HUES48 (cell line): Measurements from ENCODE around the gene TMEM220.

ENCODE experiments used
- H3K27ac ChIP-seq: one replicate; pipeline ENCODE4 v1.7.0; 2013; ENCODE audit warnings: low read depth, low read length, inconsistent platforms
- H3K27me3 ChIP-seq: 2 replicates; pipeline ENCODE4 v1.6.1; 2013; ENCODE audit warnings: mild to moderate bottlenecking, low read length; ENCODE audit not compliant: control insufficient read depth, insufficient read depth
- H3K36me3 ChIP-seq: 2 replicates; pipeline ENCODE4 v1.6.1; 2013; ENCODE audit warnings: low read length; ENCODE audit not compliant: control insufficient read depth, insufficient read depth
- H3K4me1 ChIP-seq: 2 replicates; pipeline ENCODE4 v1.6.1; 2013; ENCODE audit warnings: mild to moderate bottlenecking, low read length; ENCODE audit not compliant: control insufficient read depth, insufficient read depth
- H3K4me3 ChIP-seq: 2 replicates; pipeline ENCODE4 v1.5.1; 2013; ENCODE audit warnings: mild to moderate bottlenecking, low read depth, low read length
- H3K9ac ChIP-seq: 2 replicates; pipeline ENCODE4 v1.6.1; 2013; ENCODE audit warnings: mild to moderate bottlenecking, low read depth, low read length, moderate library complexity
- H3K9me3 ChIP-seq: 2 replicates; pipeline ENCODE4 v1.6.1; 2013; ENCODE audit warnings: low read length; ENCODE audit not compliant: control insufficient read depth, insufficient read depth

Gene TMEM220

GRCh38 chr17:10769840-10770239 lies 40.0 kb upstream of the TMEM220 start:
- H3K4me1 ChIP-seq = no peaks in the 10 kb centered on the region
- no peak overlapping the region for H3K27ac ChIP-seq
- no peaks in the 10 kb centered on the region for H3K9me3 ChIP-seq
- H3K36me3 ChIP-seq = no peaks in the 10 kb centered on the region
- no peak overlapping the region for H3K4me3 ChIP-seq
- no peak overlapping the region for H3K9ac ChIP-seq
- H3K27me3 ChIP-seq = no peaks in the 10 kb centered on the region

GRCh38 chr17:10768750-10769251 lies 39.0 kb upstream of the TMEM220 start:
- Histone ChIP-seq H3K27ac (no peak overlapping the region), H3K9me3 (no peaks in the 10 kb centered on the region), H3K4me1 (no peaks in the 10 kb centered on the region), H3K27me3 (no peaks in the 10 kb centered on the region), H3K4me3 (no peak overlapping the region), H3K9ac (no peak overlapping the region), H3K36me3 (no peaks in the 10 kb centered on the region)

- Histone ChIP-seq H3K4me1 (no peaks in the 10 kb centered on the region), H3K36me3 (no peaks in the 10 kb centered on the region), H3K27me3 (no peaks in the 10 kb centered on the region)
Measured at GRCh38 chr17:10767232-10767631, 37.4 kb upstream of the TMEM220 start.

GRCh38 chr17:10762037-10762436 lies 32.2 kb upstream of the TMEM220 start:
- Histone ChIP-seq H3K9ac (no peak overlapping the region), H3K27ac (no peak overlapping the region), H3K4me3 (no peak overlapping the region), H3K9me3 (no peaks in the 10 kb centered on the region), H3K36me3 (no peaks in the 10 kb centered on the region), H3K27me3 (no peaks in the 10 kb centered on the region), H3K4me1 (no peaks in the 10 kb centered on the region)

More at GRCh38 chr17:10767232-10767631, 37.4 kb upstream of the TMEM220 start:
- Histone ChIP-seq H3K9me3 (no peaks in the 10 kb centered on the region), H3K4me3 (no peak overlapping the region), H3K9ac (no peak overlapping the region), H3K27ac (no peak overlapping the region)

GRCh38 chr17:10761281-10761680 lies 31.5 kb upstream of the TMEM220 start:
- H3K27ac ChIP-seq = no peak overlapping the region
- H3K4me3 ChIP-seq = no peak overlapping the region
- no peak overlapping the region for H3K9ac ChIP-seq
- H3K36me3 ChIP-seq = no peaks in the 10 kb centered on the region
- peaks cover 5% of the 10 kb centered on the region for H3K4me1 ChIP-seq
- no peaks in the 10 kb centered on the region for H3K9me3 ChIP-seq
- H3K27me3 ChIP-seq = no peaks in the 10 kb centered on the region

- no peak overlapping the region for H3K9ac ChIP-seq
- no peaks in the 10 kb centered on the region for H3K36me3 ChIP-seq
- no peak overlapping the region for H3K27ac ChIP-seq
- no peaks in the 10 kb centered on the region for H3K9me3 ChIP-seq
- H3K4me1 ChIP-seq = peaks cover 21% of the 10 kb centered on the region
- no peak overlapping the region for H3K4me3 ChIP-seq
- H3K27me3 ChIP-seq = no peaks in the 10 kb centered on the region
Measured at GRCh38 chr17:10758062-10758461, 28.2 kb upstream of the TMEM220 start.

- no peak overlapping the region for H3K4me3 ChIP-seq
- no peaks in the 10 kb centered on the region for H3K9me3 ChIP-seq
- no peak overlapping the region for H3K27ac ChIP-seq
- H3K4me1 ChIP-seq = peaks cover 21% of the 10 kb centered on the region
- no peak overlapping the region for H3K9ac ChIP-seq
- no peaks in the 10 kb centered on the region for H3K27me3 ChIP-seq
- H3K36me3 ChIP-seq = no peaks in the 10 kb centered on the region
Measured at GRCh38 chr17:10757647-10758046, 27.8 kb upstream of the TMEM220 start.

GRCh38 chr17:10757067-10757466 lies 27.2 kb upstream of the TMEM220 start:
- no peak overlapping the region for H3K27ac ChIP-seq
- no peak overlapping the region for H3K4me3 ChIP-seq
- no peaks in the 10 kb centered on the region for H3K9me3 ChIP-seq
- H3K27me3 ChIP-seq = no peaks in the 10 kb centered on the region
- H3K36me3 ChIP-seq = no peaks in the 10 kb centered on the region
- peaks cover 21% of the 10 kb centered on the region for H3K4me1 ChIP-seq
- no peak overlapping the region for H3K9ac ChIP-seq

GRCh38 chr17:10756619-10757018 lies 26.8 kb upstream of the TMEM220 start:
- H3K27ac ChIP-seq = no peak overlapping the region
- H3K4me3 ChIP-seq = no peak overlapping the region

GRCh38 chr17:10756185-10756584 lies 26.4 kb upstream of the TMEM220 start:
- Histone ChIP-seq H3K9me3 (no peaks in the 10 kb centered on the region), H3K4me1 (peaks cover 21% of the 10 kb centered on the region), H3K4me3 (no peak overlapping the region), H3K27me3 (no peaks in the 10 kb centered on the region), H3K36me3 (no peaks in the 10 kb centered on the region), H3K9ac (no peak overlapping the region), H3K27ac (no peak overlapping the region)

More at GRCh38 chr17:10756619-10757018, 26.8 kb upstream of the TMEM220 start:
- Histone ChIP-seq H3K9ac (no peak overlapping the region), H3K9me3 (no peaks in the 10 kb centered on the region), H3K27me3 (no peaks in the 10 kb centered on the region), H3K36me3 (no peaks in the 10 kb centered on the region), H3K4me1 (peaks cover 21% of the 10 kb centered on the region)

GRCh38 chr17:10755592-10756127 lies 25.8 kb upstream of the TMEM220 start:
- peak overlapping the region; percentile 86 for H3K27ac ChIP-seq

More at GRCh38 chr17:10755592-10756127, 25.8 kb upstream of the TMEM220 start:
- Histone ChIP-seq H3K27me3 (no peaks in the 10 kb centered on the region), H3K36me3 (no peaks in the 10 kb centered on the region), H3K4me1 (peaks cover 21% of the 10 kb centered on the region), H3K4me3 (peak overlapping the region; percentile 50), H3K9ac (0 out of 2 replicates have a peak overlapping the region, but pooled peaks have one; percentile 37), H3K9me3 (no peaks in the 10 kb centered on the region)
